MCF 10A (cell line): ENCODE results near the gene TENT5D. TPM values are rescaled to one million over a fixed set of nuclear protein-coding genes. Genes with fewer than 3 reads are reported as not detected.
"Not testable (repeated sequence)": the region's sequence is repeated elsewhere in the genome, so short reads cannot be mapped to it uniquely, and the experiment has no call there.

ENCODE experiments used
- BruUV-seq: library from RNA; stranded (reverse); fragments of 400-500 nt; replicated peaks from 2 replicates; lab custom pipeline; 2021; lab: Mats Ljungman, UMichigan
- CTCF ChIA-PET: fragments of 300-600 bp; sonication (Branson Sonifier 250); formaldehyde crosslinking; extraction: SDS; loops from one replicate; lab custom pipeline; 2021; ENCODE audit warnings: antibody characterized with exemption, inconsistent platforms; lab: Yijun Ruan, JAX
- POLR2A ChIA-PET: fragments of 300-600, 350-650 bp; sonication (Branson Sonifier 250); formaldehyde crosslinking; extraction: SDS; loops from one replicate; lab custom pipeline; 2020; ENCODE audit warnings: antibody characterized with exemption, inconsistent platforms; lab: Yijun Ruan, JAX
- DNase-seq: peaks from one replicate; pipeline ENCODE4 v3.0.0-alpha.2; 2018; ENCODE audit not compliant: unreplicated experiment
- H3K27ac Mint-ChIP-seq: one replicate; pipeline ENCODE4 v1.8.0; 2022; ENCODE audit warnings: mild to moderate bottlenecking, low read depth, mixed read lengths; ENCODE audit not compliant: unreplicated experiment
- H3K27me3 Mint-ChIP-seq: one replicate; pipeline ENCODE4 v1.8.0; 2022; ENCODE audit warnings: mixed read lengths; ENCODE audit not compliant: insufficient read depth, unreplicated experiment
- H3K36me3 Mint-ChIP-seq: one replicate; pipeline ENCODE4 v1.8.0; 2022; ENCODE audit warnings: mild to moderate bottlenecking, moderate library complexity, mixed read lengths; ENCODE audit not compliant: insufficient read depth, unreplicated experiment
- H3K4me1 Mint-ChIP-seq: one replicate; pipeline ENCODE4 v1.8.0; 2022; ENCODE audit warnings: mixed read lengths; ENCODE audit not compliant: insufficient read depth, unreplicated experiment
- H3K4me3 Mint-ChIP-seq: one replicate; pipeline ENCODE4 v1.8.0; 2022; ENCODE audit warnings: mild to moderate bottlenecking, moderate library complexity, mixed read lengths; ENCODE audit not compliant: unreplicated experiment
- H3K9me3 Mint-ChIP-seq: one replicate; pipeline ENCODE4 v1.8.0; 2022; ENCODE audit warnings: mixed read lengths; ENCODE audit not compliant: unreplicated experiment
- CTCF ChIP-seq: fragments of 200-600 bp; IDR thresholded peaks from one replicate; pipeline ENCODE4 v1.8.0; 2022; ENCODE audit warnings: antibody characterized with exemption, mild to moderate bottlenecking; ENCODE audit not compliant: unreplicated experiment
- intact Hi-C: fragments of 100-400 bp; cut with micrococcal nuclease; formaldehyde crosslinking; loops from 2 replicates; pipeline ENCODE4 v1.14.1; 2022
- total RNA-seq: library from RNA; stranded (reverse); gene quantifications from 2 replicates; pipeline ENCODE4 v1.2.3, GENCODE V29; 2022

TENT5D gene
- total RNA-seq, 1 experiment from 2014 or later, result not detected

GRCh38 chrX:80432441-80432840 lies 12.2 kb downstream of the TENT5D start:
- intact Hi-C loops, result no loop called here
- H3K4me3 Mint-ChIP-seq, result no peak overlapping the region
- ChIA-PET POLR2A (no interaction called here), CTCF (interaction anchor here (0.8 kb wide), 1 partner anchor 146 kb away, joined by 3 read pairs; no protein-coding TSS in a partner anchor)
- no peak overlapping the region for H3K27ac Mint-ChIP-seq
- no peaks in the 10 kb centered on the region for H3K36me3 Mint-ChIP-seq
- DNase-seq, result no peak
- no peaks in the 10 kb centered on the region for H3K4me1 Mint-ChIP-seq
- no peaks in the 10 kb centered on the region for H3K27me3 Mint-ChIP-seq
- no TSS peak for BruUV-seq
- no peaks in the 10 kb centered on the region for H3K9me3 Mint-ChIP-seq
- TF ChIP-seq CTCF, result no peak

- intact Hi-C loops, result no loop called here
- CTCF ChIA-PET, result interaction anchor here (0.8 kb wide), 1 partner anchor 146 kb away, joined by 3 read pairs; no protein-coding TSS in a partner anchor
- no peaks in the 10 kb centered on the region for H3K9me3 Mint-ChIP-seq
Measured at GRCh38 chrX:80432863-80433262, 12.6 kb downstream of the TENT5D start.

GRCh38 chrX:80468166-80468565 lies 47.9 kb downstream of the TENT5D start:
- BruUV-seq, intact Hi-C loops, H3K4me3 Mint-ChIP-seq, CTCF ChIA-PET, H3K4me1 Mint-ChIP-seq, H3K27me3 Mint-ChIP-seq, H3K36me3 Mint-ChIP-seq, DNase-seq, H3K27ac Mint-ChIP-seq, POLR2A ChIA-PET: not testable (repeated sequence)
- H3K9me3 Mint-ChIP-seq, result peaks cover 31% of the 10 kb centered on the region

More at GRCh38 chrX:80432863-80433262, 12.6 kb downstream of the TENT5D start:
- no peak for TF ChIP-seq CTCF
- DNase-seq, result no peak
- H3K36me3 Mint-ChIP-seq, result no peaks in the 10 kb centered on the region
- H3K27ac Mint-ChIP-seq, result no peak overlapping the region
- no peak overlapping the region for H3K4me3 Mint-ChIP-seq
- POLR2A ChIA-PET, result no interaction called here
- H3K27me3 Mint-ChIP-seq, result no peaks in the 10 kb centered on the region
- H3K4me1 Mint-ChIP-seq, result no peaks in the 10 kb centered on the region
- BruUV-seq, result no TSS peak

GRCh38 chrX:80471582-80471981 lies 51.3 kb downstream of the TENT5D start:
- intact Hi-C loops, result no loop called here
- no peaks in the 10 kb centered on the region for H3K4me1 Mint-ChIP-seq
- no peak overlapping the region for H3K4me3 Mint-ChIP-seq
- H3K27ac Mint-ChIP-seq, result no peak overlapping the region
- TF ChIP-seq CTCF, result no peak
- no TSS peak for BruUV-seq
- no peak for DNase-seq
- H3K9me3 Mint-ChIP-seq, result peaks cover 21% of the 10 kb centered on the region
- no peaks in the 10 kb centered on the region for H3K36me3 Mint-ChIP-seq
- ChIA-PET POLR2A (no interaction called here), CTCF (interaction anchor here (0.6 kb wide), 1 partner anchor 114 kb away, joined by 4 read pairs; no protein-coding TSS in a partner anchor)
- H3K27me3 Mint-ChIP-seq, result no peaks in the 10 kb centered on the region

GRCh38 chrX:80485543-80485942 lies 65.3 kb downstream of the TENT5D start:
- POLR2A ChIA-PET, result no interaction called here
- H3K9me3 Mint-ChIP-seq, result peaks cover 11% of the 10 kb centered on the region
- no peak for TF ChIP-seq CTCF
- H3K4me1 Mint-ChIP-seq, result no peaks in the 10 kb centered on the region
- CTCF ChIA-PET, result no interaction called here
- intact Hi-C loops, result no loop called here
- no peaks in the 10 kb centered on the region for H3K36me3 Mint-ChIP-seq
- no peak for DNase-seq
- no TSS peak for BruUV-seq
- no peaks in the 10 kb centered on the region for H3K27me3 Mint-ChIP-seq
- no peak overlapping the region for H3K4me3 Mint-ChIP-seq
- no peak overlapping the region for H3K27ac Mint-ChIP-seq
